Cerebellar cortex (tissue), 1 donor: Measurements from ENCODE around the gene OR1N2.
"Not testable (repeated sequence)": the region's sequence is repeated elsewhere in the genome, so short reads cannot be mapped to it uniquely, and the experiment has no call there.

Experiments
- DNase-seq: peaks from one replicate; pipeline ENCODE4 v3.0.0-alpha.2; 2015; ENCODE audit warnings: low spot score

The OR1N2 gene

GRCh38 chr9:122552812-122553211 is at the start of gene OR1N2:
Gene OR1N2, plus strand, starts transcription at chr9:122553112. Its CDS starts 100 bp downstream, at chr9:122553212.
- DNase-seq = no peak

DNA sequence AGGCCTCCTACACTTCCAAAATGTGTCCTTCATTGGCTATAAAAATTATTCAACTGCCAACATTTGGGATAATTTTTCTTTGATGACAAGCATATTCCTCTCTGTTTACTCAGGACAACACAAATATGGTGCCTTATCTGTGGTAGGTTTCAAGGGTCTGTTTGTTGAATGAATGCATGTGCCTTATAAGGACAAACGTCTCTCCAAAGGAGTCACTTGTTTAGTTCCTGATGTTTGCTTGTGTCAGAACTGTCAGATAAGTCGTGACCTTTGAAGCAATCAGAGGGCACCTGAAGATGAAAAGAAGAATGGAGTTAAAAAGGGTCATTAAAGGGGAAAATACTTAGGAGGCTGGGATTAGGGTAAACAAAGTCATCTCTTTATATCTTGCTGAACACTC is 45.9 kb upstream of the OR1N2 start:
- DNase-seq = no peak

- DNase-seq = no peak
Observed at GRCh38 chr9:122510502-122510901, 42.4 kb upstream of the OR1N2 start, which contains the start of gene OR1J2. Gene OR1J2, plus strand, starts transcription at chr9:122510802. Its CDS starts 0 bp downstream, at chr9:122510802.

DNA sequence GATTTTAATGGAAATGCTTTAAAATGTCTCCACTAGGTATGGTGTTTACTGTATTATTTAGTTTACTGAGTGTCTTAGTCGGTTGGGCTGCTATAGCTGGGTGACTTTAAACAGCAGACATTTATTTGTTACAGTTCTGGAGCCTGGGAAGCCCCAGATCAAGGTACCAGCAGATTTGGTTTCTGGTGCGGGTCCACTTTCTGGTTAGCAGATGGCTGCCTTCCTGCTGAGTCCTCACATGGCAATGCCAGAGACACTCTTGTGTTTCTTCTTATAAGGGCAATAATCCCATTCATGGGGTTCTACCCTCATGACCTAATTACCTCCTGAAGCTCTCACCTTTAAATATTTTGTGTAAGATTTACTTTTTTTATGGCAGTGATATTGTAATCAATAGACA is 34.7 kb upstream of the OR1N2 start:
- DNase-seq = peak; percentile 83

GRCh38 chr9:122518841-122519240 is 34.1 kb upstream of the OR1N2 start, which contains the start of gene OR1J4:
Gene OR1J4, plus strand, starts transcription at chr9:122519141. Its CDS starts 0 bp downstream, at chr9:122519141.
- DNase-seq = no peak

- peak; percentile 61 for DNase-seq
Observed at GRCh38 chr9:122519376-122519775, 33.5 kb upstream of the OR1N2 start.

DNA sequence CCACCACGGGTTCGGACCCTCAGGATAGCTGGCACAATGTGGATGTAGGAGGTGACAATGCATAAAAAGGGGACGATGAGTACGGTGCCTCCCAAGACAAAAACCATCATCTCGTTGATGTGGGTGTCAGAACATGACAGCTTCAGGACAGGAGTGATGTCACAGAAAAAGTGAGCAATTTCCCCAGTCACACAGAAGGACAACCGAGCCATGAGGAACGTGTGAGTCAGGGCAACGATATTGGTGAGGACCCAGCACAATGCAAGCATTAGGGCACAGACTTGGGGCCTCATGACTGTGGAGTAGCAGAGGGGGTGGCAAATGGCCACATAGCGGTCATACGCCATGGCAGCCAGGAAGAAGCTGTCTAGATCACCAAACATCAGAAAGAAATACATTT is 26.3 kb upstream of the OR1N2 start:
- DNase-seq = no peak

DNA sequence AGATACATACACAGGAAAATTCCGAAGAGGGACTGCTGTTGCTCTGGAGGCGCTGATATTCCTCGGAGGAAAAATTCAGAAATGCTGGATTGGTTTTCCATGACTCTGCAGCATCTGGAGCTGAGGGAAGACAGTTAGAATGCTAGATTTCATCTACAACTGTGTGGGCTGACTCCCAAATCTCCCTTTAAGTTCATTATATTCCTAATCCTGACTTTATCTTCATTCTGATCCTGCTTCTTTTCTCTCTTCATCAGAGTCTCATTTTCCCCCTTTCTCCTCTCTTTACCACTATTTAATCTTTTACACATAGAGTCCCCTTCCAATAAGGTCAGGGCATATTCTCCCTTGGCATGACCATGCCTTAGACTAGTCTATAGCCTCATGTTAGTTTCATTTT is 25.7 kb upstream of the OR1N2 start, which contains the start of gene OR1N1:
Gene OR1N1 (minus strand): TSS at position 101 of the 400 bp plus-strand sequence. CDS start 0 bp downstream, at position 101.
- DNase-seq = no peak

- DNase-seq = not testable (repeated sequence)
Observed at GRCh38 chr9:122531157-122531556, 21.8 kb upstream of the OR1N2 start.

- DNase-seq = no peak
Observed at GRCh38 chr9:122536134-122536533, 16.8 kb upstream of the OR1N2 start.

GRCh38 chr9:122537066-122537465 is 15.8 kb upstream of the OR1N2 start:
- not testable (repeated sequence) for DNase-seq

- DNase-seq = no peak
Observed at GRCh38 chr9:122538757-122539156, 14.2 kb upstream of the OR1N2 start.

- DNase-seq = no peak
Observed at GRCh38 chr9:122546196-122546595, 6.7 kb upstream of the OR1N2 start.

DNA sequence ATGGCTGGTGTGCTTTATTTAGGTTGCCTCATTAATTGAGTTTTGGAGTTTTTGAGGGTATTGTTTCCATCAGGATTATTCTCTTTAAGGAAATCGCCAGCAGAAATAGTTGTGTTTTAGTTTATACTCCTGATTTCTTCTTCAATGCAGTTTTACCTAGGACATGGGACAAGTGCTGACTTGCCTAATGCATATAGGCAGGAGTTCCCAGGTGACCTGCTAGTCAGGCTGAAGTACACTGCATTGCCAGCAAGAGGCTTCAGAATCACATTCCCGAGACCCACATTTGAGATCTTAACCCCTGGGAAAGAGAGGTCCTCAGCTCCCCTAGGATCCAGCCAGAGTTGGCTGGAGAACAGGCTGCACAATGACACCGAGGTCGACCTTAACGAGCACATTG is 1.5 kb upstream of the OR1N2 start:
- no peak for DNase-seq

GRCh38 chr9:122561446-122561845 is 8.5 kb downstream of the OR1N2 start:
- no peak for DNase-seq

DNA sequence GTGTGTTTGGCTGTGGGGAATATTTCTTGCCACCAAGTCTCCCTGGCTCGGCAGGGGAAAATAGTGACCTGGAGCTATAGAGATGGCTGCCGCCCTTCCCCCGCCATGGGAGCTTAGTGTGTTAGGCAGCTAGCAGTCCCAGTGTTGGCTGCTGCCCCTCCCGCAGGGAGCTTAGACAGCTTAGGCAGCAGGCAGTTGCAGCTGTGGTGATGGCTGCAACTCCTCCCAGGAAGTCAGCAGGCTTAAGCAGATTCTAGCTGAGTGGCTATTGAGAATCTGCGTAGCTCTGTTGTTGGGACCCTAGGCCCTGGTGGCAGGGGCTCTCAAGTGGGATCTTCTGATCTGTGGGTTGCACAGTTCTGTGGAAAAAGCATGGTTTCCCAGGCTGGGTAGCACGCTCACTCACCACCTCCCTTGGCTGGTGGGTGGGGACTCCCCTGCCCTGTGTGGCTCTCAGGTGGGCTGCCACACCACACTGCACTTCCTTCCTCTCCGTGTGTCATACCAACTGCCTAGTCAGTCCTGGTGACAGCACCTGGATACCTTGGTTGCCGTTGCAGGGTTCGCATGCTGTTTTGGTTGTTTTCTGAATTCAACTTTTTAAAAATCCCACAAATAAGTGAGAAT is 9.3 kb downstream of the OR1N2 start:
- no peak for DNase-seq

DNA sequence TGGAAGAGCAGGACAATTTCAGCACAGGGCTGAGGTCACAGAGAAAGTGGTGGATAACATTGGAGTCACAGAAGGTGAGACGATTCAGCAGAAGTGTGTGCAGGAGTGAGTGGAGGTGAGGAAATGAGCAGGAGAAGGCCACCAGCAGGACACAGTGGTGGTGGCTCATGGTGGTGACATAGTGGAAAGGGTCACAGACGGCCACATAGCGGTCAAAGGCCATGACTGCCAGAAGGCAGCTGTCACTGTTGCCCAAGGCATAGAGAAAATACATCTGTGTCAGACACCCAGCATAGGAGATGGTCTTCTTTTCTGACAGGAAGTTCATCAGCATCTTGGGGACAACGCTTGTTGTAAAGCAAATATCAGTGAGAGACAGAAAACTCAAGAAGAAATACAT is 15.0 kb downstream of the OR1N2 start:
- DNase-seq = no peak

- no peak for DNase-seq
Observed at GRCh38 chr9:122572456-122572855, 19.5 kb downstream of the OR1N2 start.

DNA sequence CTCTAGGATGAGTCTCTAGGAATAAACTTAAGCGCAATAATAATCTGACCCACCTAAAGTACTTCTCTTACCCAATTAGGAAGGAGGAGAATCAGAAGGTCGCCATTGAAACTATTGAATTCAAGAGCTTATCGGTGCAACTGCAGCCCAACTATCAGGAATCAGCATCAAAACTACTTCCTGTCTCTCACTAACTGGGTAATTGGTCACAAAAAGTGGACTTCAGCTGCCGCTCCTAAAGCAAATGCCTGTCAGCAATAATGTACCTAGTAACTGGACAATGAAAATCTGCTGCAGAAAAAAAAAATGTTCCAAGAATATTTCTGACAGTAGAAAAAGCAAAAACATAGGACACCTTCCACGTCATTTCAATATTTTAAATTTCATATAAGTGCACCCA is 27.0 kb downstream of the OR1N2 start:
- DNase-seq = no peak

DNA sequence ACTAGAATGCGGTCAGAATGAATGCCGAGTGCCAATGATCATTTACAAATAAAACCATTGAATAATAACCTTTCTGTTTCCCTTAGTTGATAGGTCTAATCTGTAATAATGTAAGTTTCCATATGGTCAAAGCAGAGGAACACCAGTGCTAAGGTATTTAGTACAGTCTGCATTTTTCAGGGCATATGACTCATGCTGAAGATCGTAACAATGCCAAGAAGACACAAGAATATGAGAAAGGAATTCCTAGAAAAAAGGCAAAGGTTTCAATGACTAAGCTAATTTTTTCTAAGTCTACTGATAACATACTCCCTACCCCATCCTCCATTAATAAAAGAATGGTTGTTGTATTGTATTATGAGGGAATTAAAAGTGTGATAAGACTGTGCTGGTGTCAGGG is 27.4 kb downstream of the OR1N2 start:
- DNase-seq = no peak

- not testable (repeated sequence) for DNase-seq
Observed at GRCh38 chr9:122583284-122583683, 30.4 kb downstream of the OR1N2 start, which contains the start of gene OR1L8. Gene OR1L8, minus strand, starts transcription at chr9:122583384. Its CDS starts 14,907 bp downstream, at chr9:122568477.
